Measurements from ENCODE around the gene SRPK1. TPM values are rescaled to one million over a fixed set of nuclear protein-coding genes. Genes with fewer than 3 reads are reported as not detected.

The SRPK1 gene
- total RNA-seq, 2 donors from 2014 or later = 19.7 to 24.2 TPM

GRCh38 chr6:35894776-35895175 lies 26.1 kb downstream of the SRPK1 start:
- Histone ChIP-seq H3K4me3 (no peak overlapping the region), H3K9me3 (no peaks in the 10 kb centered on the region), H3K36me3 (no peaks in the 10 kb centered on the region), H3K27me3 (no peaks in the 10 kb centered on the region), H3K4me1 (no peaks in the 10 kb centered on the region), H3K27ac (no peak overlapping the region)
- no peak for DNase-seq (ENCODE audit: low spot score)
- no peak for TF ChIP-seq CTCF (IDR thresholded peaks at IDR 0.05)

GRCh38 chr6:35893246-35893645 lies 27.7 kb downstream of the SRPK1 start:
- H3K27ac ChIP-seq = no peak overlapping the region
- H3K4me3 ChIP-seq = no peak overlapping the region
- H3K9me3 ChIP-seq = no peaks in the 10 kb centered on the region
- no peak for DNase-seq (ENCODE audit: low spot score)
- H3K4me1 ChIP-seq = no peaks in the 10 kb centered on the region
- TF ChIP-seq CTCF (IDR thresholded peaks at IDR 0.05) = no peak
- peaks cover 4% of the 10 kb centered on the region for H3K36me3 ChIP-seq
- no peaks in the 10 kb centered on the region for H3K27me3 ChIP-seq

GRCh38 chr6:35892482-35892881 lies 28.4 kb downstream of the SRPK1 start:
- no peak overlapping the region for H3K4me3 ChIP-seq

GRCh38 chr6:35879151-35879550 lies 41.7 kb downstream of the SRPK1 start:
- peaks cover 0 to 17% of the 10 kb centered on the region in 2 donors for H3K9me3 ChIP-seq
- DNase-seq (ENCODE audit: low spot score) = no peak
- H3K4me1 ChIP-seq = no peaks in the 10 kb centered on the region
- H3K27me3 ChIP-seq = no peaks in the 10 kb centered on the region
- no peak for TF ChIP-seq CTCF (IDR thresholded peaks at IDR 0.05)
- no peak overlapping the region for H3K4me3 ChIP-seq
- peaks cover 15% of the 10 kb centered on the region for H3K36me3 ChIP-seq
- no peak overlapping the region for H3K27ac ChIP-seq

More at GRCh38 chr6:35892482-35892881, 28.4 kb downstream of the SRPK1 start:
- Histone ChIP-seq H3K4me1 (no peaks in the 10 kb centered on the region), H3K9me3 (no peaks in the 10 kb centered on the region), H3K36me3 (peaks cover 10% of the 10 kb centered on the region), H3K27me3 (no peaks in the 10 kb centered on the region), H3K27ac (no peak overlapping the region)
- no peak for TF ChIP-seq CTCF (IDR thresholded peaks at IDR 0.05)
- DNase-seq (ENCODE audit: low spot score) = no peak

GRCh38 chr6:35876902-35877301 lies 44.0 kb downstream of the SRPK1 start:
- H3K4me1 ChIP-seq = peaks cover 0 to under 1% of the 10 kb centered on the region in 2 donors
- no peak for DNase-seq (ENCODE audit: low spot score)
- no peaks in the 10 kb centered on the region for H3K27me3 ChIP-seq
- TF ChIP-seq CTCF (IDR thresholded peaks at IDR 0.05) = no peak
- no peak overlapping the region for H3K27ac ChIP-seq
- peaks cover 0 to 17% of the 10 kb centered on the region in 2 donors for H3K9me3 ChIP-seq
- peaks cover 4% of the 10 kb centered on the region for H3K36me3 ChIP-seq
- no peak overlapping the region for H3K4me3 ChIP-seq

GRCh38 chr6:35874730-35875129 lies 46.2 kb downstream of the SRPK1 start:
- DNase-seq (ENCODE audit: low spot score) = no peak
- no peak overlapping the region for H3K27ac ChIP-seq
- no peaks in the 10 kb centered on the region for H3K9me3 ChIP-seq
- H3K4me1 ChIP-seq = peaks cover 0 to 3% of the 10 kb centered on the region in 2 donors
- no peak overlapping the region for H3K4me3 ChIP-seq
- TF ChIP-seq CTCF (IDR thresholded peaks at IDR 0.05) = no peak
- H3K36me3 ChIP-seq = peaks cover 13% of the 10 kb centered on the region
- no peaks in the 10 kb centered on the region for H3K27me3 ChIP-seq

Measured in right atrium auricular region (tissue), 2 donors.